MM.1S (cell line): ENCODE data around the gene CGB2.

Experiments used
- EZH2 ChIP-seq: fragments of 300-600 bp; sonication (generic); optimal IDR thresholded peaks from 2 replicates; pipeline ENCODE3; 2017; ENCODE audit warnings: low read depth, mild to moderate bottlenecking, antibody characterized with exemption, low read length, mixed read lengths
- EZH2phosphoT487 ChIP-seq: fragments of 300-600 bp; sonication (generic); IDR thresholded peaks from 2 replicates; pipeline ENCODE4 v1.6.1; 2018; ENCODE audit warnings: antibody characterized with exemption, low read length
- TF ChIP-seq, protein P1 (sequence below): fragments of 300-600 bp; sonication (generic); IDR thresholded peaks from 2 replicates; pipeline ENCODE4 v1.5.1; 2016; ENCODE audit warnings: antibody characterized with exemption, low read length, mixed read lengths

DNA sequence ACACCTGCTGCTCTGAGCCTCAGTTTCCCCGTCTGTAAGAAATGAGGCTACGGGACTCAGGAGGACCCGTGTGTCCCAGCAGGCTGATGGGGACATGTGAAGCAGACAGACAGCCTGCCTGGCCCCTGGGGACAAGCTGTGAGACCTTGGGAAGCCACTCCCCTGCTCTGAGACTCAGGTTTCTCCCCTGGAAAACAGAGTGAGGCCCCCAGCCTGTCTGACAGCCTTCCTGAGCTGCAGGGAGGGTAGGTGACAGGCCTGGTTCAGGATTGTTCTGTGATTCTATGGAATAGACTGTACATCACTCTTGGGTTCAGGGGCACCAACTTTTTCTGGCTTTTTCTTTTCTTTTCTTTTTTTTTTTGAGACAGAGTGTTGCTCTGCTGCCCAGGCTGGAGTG is 35.9 kb downstream of the CGB2 start:
- TF ChIP-seq, protein P1, sequence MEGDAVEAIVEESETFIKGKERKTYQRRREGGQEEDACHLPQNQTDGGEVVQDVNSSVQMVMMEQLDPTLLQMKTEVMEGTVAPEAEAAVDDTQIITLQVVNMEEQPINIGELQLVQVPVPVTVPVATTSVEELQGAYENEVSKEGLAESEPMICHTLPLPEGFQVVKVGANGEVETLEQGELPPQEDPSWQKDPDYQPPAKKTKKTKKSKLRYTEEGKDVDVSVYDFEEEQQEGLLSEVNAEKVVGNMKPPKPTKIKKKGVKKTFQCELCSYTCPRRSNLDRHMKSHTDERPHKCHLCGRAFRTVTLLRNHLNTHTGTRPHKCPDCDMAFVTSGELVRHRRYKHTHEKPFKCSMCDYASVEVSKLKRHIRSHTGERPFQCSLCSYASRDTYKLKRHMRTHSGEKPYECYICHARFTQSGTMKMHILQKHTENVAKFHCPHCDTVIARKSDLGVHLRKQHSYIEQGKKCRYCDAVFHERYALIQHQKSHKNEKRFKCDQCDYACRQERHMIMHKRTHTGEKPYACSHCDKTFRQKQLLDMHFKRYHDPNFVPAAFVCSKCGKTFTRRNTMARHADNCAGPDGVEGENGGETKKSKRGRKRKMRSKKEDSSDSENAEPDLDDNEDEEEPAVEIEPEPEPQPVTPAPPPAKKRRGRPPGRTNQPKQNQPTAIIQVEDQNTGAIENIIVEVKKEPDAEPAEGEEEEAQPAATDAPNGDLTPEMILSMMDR: no peak
- TF ChIP-seq EZH2: no peak
- TF ChIP-seq EZH2phosphoT487: no peak
